ENCODE data around the gene FES.
"Not testable (repeated sequence)": the region's sequence is repeated elsewhere in the genome, so short reads cannot be mapped to it uniquely, and the experiment has no call there.

FES gene

DNA sequence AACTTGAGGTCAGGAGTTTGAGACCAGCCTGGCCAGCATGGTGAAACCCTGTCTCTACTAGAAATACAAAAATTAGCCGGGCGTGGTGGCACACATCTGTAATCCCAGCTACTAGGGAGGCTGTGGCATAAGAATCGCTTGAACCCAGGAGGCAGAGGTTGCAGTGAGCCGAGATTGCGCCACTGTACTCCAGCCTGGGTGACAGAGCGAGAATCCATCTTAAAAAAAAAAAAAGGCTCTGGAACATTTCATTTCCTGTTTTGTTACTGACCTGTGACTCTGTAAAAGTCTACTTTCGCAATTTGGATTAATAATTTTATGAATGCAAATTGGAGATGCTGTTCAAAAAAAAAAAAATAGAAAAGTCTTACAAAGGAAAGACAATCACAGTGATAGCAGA, 43.8 kb downstream of the FES start:
- DNase-seq (ENCODE audit: low spot score); FAIRE-seq: not testable (repeated sequence)

GRCh38 chr15:90929246-90930019, 45.1 kb downstream of the FES start:
- no peak for FAIRE-seq
- no peak for DNase-seq (ENCODE audit: low spot score)

- no peak for DNase-seq (ENCODE audit: low spot score)
These were observed 46.7 kb downstream of the FES start for GRCh38 chr15:90930861-90931574.

GRCh38 chr15:90931575-90931827, 47.2 kb downstream of the FES start:
- DNase-seq (ENCODE audit: low spot score) = no peak
- FAIRE-seq = no peak

More at GRCh38 chr15:90930861-90931574, 46.7 kb downstream of the FES start:
- FAIRE-seq = no peak

DNA sequence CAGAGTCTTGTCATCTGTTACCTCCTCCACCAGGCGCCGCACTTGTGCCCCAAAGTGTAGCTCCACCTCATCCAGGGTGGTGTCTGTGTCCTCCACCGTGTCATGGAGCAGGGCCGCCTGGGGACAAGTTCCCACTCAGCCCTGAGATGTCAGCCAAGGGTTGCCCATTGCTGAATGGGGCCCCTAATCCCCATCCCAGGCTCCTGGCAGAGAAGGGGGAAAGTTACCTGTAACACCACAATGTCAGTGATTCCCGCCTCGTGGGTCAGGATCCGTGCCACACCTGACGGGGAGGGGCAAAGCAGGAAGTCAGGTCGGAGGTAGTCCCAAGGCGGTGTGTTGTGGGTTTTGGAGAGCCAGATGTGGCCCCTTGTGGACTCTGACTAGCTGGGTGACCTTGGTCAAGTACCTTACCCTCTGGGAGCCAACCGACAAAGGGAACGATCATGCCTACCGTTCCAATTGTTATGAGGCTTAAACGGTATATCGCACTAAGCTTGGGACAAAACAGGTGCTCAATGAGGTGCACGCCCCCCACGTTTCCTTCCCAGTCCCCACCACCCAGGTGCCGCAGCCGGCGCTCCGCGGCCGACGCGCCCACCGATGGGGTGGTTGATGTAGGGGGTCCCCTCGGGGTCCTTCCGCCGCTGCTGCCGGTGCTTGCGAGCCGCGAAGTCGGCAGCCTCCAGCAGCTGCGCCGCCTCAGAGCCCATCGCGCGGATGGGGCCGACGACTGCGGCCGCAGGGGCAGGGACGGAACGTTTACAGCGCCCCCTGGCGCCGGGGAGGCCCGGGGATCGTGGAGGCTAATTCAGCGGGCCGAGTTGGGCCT, 47.7 kb downstream of the FES start, which contains the start of gene HDDC3:
HDDC3 (minus strand) TSS at position 722 of the 832 bp plus-strand sequence; CDS start at position 713, 9 bp downstream.
- DNase-seq (ENCODE audit: low spot score) (peak; percentile 92), FAIRE-seq (no peak)

DNA sequence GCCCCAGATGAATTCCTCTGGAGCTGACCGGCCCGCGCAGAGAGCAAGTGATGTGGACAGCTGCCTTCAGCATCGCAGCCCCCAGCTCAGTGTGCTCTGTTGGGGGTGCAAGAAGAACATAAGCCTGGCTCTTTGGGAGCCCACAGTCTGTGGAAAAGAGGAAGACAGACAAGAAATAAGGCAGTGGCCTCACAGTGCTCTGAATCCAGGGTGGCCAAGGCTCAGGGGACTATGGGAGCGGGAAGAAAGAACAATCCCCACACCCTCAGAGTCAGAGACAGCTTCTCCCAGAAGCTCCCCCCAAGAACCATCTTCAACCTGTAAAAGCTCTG, 48.3 kb downstream of the FES start:
- FAIRE-seq (no peak), DNase-seq (ENCODE audit: low spot score) (no peak)

DNA sequence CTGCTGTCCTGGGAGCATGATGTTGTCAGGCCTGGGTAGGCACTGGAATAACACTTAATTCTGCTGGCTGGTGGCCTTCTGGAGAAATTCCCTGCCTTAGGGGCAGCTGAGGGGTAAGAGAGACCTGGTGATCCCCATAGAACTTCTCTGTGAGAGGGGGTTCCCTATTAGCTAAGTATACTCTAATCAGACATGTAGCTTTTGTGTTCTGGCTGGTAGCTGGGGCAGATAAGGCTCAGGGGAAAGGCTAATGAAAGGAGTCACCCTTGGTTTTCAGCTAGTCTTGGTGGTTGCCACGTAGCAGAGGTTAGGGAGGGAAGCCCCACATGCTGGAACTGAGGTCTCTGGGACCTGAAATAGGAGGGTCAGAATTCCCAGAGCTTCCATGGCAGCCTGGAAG, 49.0 kb downstream of the FES start:
- DNase-seq (ENCODE audit: low spot score) (no peak), FAIRE-seq (no peak)

DNA sequence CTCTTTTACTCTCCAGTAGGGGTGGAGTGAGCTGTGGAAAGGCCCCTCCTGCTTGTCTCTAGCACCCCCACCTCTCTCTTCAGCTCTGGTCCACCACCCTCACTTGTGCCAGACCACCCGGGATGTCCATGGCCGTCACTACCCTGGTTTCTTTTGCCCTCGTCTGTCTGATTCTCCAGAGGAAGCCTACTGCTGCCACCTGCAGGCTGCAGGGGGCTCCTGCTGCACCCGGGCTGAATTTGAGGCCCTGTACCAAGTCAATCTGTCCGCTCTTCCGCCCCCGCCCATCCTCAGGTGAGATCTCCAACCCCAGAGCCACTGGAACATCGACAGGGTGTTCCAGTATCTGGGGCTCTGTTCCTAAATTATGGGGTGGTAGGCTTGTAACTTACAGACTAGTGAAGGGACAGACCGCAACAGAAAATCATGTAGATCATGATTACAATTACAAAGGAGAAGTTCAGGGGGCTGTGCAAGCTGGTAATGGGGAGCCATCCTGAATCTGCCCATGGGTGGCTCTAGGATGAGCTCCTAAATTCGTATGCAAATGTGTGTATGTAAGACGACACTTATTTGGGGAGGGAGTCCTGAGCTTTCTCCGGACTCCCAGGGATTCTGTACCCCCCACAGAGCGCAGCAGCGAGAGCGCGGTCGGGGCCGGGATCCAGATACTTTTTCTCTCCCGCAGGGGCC, 50.1 kb downstream of the FES start:
- DNase-seq (ENCODE audit: low spot score) (peak; percentile 89), FAIRE-seq (no peak)

DNA sequence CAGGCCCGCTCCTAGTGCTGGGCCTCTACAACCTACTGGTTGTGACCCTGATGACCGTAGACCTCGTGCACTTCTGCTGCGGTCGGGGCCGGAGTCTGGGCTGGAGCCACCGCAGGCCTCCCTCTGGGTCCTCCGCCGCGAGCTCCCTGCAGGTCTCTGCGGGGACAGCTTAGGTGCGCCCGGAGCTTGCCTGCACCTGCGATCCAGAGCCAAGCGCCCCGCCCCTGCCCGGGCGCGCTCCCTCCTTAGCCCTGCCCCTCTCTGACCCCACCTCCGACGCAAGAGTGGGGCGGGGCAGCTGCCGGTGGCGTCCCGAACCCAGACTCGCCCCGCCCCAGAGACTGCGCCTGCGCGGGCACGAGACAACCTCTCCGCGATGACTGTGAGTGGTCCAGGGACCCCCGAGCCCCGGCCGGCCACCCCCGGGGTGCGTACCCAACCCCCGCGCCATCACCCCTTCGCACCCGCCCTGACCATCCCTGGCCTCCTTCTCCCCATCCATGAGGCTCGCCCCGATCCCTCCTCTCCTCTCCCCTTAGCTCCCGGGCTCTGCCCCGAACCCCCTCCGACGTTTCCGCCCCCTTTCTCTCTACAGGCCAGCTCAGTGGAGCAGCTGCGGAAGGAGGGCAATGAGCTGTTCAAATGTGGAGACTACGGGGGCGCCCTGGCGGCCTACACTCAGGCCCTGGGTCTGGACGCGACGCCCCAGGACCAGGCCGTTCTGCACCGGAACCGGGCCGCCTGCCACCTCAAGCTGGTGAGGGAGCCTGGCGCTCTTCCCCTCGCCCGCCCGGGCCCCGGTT, 50.8 kb downstream of the FES start, which contains the start of gene UNC45A:
UNC45A (plus strand) TSS at position 337 of the 803 bp plus-strand sequence; CDS start at position 377, 40 bp downstream.
- FAIRE-seq (no peak), DNase-seq (ENCODE audit: low spot score) (peak; percentile 98)

- no peak for DNase-seq (ENCODE audit: low spot score)
- no peak for FAIRE-seq
These were observed 52.5 kb downstream of the FES start for GRCh38 chr15:90936823-90937222.

GRCh38 chr15:90938261-90938660, 54.0 kb downstream of the FES start:
- DNase-seq (ENCODE audit: low spot score) = no peak
- FAIRE-seq = no peak

DNA sequence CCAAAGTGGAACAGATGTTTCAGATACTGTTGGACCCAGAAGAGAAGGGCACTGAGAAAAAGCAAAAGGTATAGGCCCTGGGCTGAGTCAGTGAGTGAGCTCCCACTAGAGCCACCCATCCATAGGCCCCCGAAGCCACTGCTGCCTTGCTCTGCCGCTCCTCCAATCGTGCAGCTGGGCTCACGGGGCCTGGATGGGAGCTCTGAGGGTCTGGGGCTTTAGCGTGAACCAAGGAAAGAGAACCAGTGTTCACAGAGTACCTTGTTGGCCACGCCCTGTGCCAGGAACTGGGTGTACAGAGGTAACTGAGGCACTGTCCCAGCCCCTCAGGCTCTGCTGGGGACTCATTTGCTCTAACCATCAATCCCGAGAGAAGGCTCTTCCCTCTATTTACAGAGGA, 55.5 kb downstream of the FES start:
- FAIRE-seq = no peak
- no peak for DNase-seq (ENCODE audit: low spot score)

- FAIRE-seq = no peak
- DNase-seq (ENCODE audit: low spot score) = no peak
These were observed 56.7 kb downstream of the FES start for GRCh38 chr15:90941038-90941437.

- no peak for FAIRE-seq
- no peak for DNase-seq (ENCODE audit: low spot score)
These were observed 58.2 kb downstream of the FES start for GRCh38 chr15:90942354-90943120.

DNA sequence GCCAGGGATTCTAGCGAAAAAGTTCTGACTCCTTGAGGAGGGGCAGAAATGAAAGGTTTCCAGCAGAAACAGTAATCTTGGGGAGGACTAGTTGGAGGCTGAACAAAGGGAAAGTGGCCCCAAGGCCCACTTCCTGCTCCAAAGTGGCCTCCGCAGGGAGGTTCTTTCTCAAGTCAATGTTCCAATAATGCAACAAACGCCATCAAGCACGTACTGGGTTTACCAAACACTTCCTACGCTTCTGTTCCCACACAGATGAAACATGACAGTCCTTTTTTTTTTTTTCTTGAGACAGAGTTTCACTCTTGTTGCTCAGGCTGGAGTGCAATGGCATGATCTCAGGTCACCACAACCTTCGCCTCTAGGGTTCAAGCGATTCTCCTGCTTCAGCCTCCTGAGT, 60.8 kb downstream of the FES start:
- no peak for FAIRE-seq

More for the DNA sequence above, 60.8 kb downstream of the FES start:
- DNase-seq (ENCODE audit: low spot score) = no peak

All from urothelium cell line (cell line).